Activated CD8-positive, alpha-beta T cell treated with anti-CD3 and anti-CD28 coated beads for 36 hours (primary cell): ENCODE results near the gene IDH2. TPM values are rescaled to one million over a fixed set of nuclear protein-coding genes. Genes with fewer than 3 reads are reported as not detected.
A peak's percentile ranks its signal among the peaks of the same experiment; 100 is the strongest.

Experiments
- ATAC-seq: fragments of 200-7000 bp; cut with Tn5 transposase; one replicate; pipeline ENCODE4 v1.10.0; 2021; ENCODE audit warnings: mild to moderate bottlenecking, moderate library complexity
- CTCF ChIA-PET: fragments of 350-600 bp; sonication (Branson Sonifier 250); formaldehyde crosslinking; loops from one replicate; lab custom pipeline; 2021; ENCODE audit warnings: antibody characterized with exemption; lab: Charles Lee
- POLR2A ChIA-PET: fragments of 350-600 bp; sonication (Branson Sonifier 250); formaldehyde crosslinking; loops from one replicate; lab custom pipeline; 2021; ENCODE audit warnings: antibody characterized with exemption; lab: Charles Lee
- DNase-seq: peaks from one replicate; pipeline ENCODE4 v3.0.0-alpha.2; 2020
- H3K27ac Mint-ChIP-seq: one replicate; pipeline ENCODE4 v1.8.0; 2021; ENCODE audit warnings: mild to moderate bottlenecking, mixed read lengths
- H3K27me3 Mint-ChIP-seq: one replicate; pipeline ENCODE4 v1.8.0; 2021; ENCODE audit warnings: mixed read lengths
- H3K36me3 Mint-ChIP-seq: one replicate; pipeline ENCODE4 v1.8.0; 2021; ENCODE audit warnings: low read depth, mixed read lengths
- H3K4me1 Mint-ChIP-seq: one replicate; pipeline ENCODE4 v1.8.0; 2021; ENCODE audit warnings: low read depth, mixed read lengths
- H3K4me3 Mint-ChIP-seq: one replicate; pipeline ENCODE4 v1.8.0; 2021; ENCODE audit warnings: mild to moderate bottlenecking, moderate library complexity, mixed read lengths
- H3K9me3 Mint-ChIP-seq: one replicate; pipeline ENCODE4 v1.8.0; 2021; ENCODE audit warnings: mixed read lengths
- intact Hi-C: fragments of 100-400 bp; cut with micrococcal nuclease; formaldehyde crosslinking; loops from one replicate; pipeline ENCODE4 v1.10.0; 2022
- total RNA-seq, 2 experiments: library from RNA; stranded (reverse); gene quantifications; one replicate each; pipeline ENCODE4 v1.2.3, GENCODE V29; 2021
- TF ChIP-seq, protein P1 (sequence below): fragments of 200-600 bp; IDR thresholded peaks from one replicate; pipeline ENCODE4 v1.8.0; 2022; ENCODE audit warnings: antibody characterized with exemption, mild to moderate bottlenecking

The IDH2 gene
- total RNA-seq, 2 experiments from 2014 or later: 171 to 180 TPM

DNA sequence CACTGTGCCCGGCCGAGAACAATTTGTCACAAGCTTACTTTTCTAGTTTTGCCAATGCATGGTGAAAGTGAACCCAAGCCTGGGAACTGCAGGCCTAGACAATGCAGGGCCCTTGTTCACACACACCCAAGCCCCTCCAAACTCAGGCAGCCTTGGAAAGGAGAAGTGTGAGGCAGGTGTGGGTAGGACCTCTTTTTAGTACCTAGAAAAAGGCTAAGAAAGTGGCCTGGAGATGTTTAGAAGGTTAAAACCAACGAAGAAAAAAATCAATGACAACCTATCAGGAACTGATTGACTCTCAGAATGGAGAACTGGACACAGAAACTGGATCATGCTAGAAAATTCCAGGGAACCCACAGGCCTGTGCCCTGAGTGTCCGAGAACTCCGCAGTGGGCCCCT is 18.8 kb downstream of the IDH2 start:
- intact Hi-C loops: no loop called here

DNA sequence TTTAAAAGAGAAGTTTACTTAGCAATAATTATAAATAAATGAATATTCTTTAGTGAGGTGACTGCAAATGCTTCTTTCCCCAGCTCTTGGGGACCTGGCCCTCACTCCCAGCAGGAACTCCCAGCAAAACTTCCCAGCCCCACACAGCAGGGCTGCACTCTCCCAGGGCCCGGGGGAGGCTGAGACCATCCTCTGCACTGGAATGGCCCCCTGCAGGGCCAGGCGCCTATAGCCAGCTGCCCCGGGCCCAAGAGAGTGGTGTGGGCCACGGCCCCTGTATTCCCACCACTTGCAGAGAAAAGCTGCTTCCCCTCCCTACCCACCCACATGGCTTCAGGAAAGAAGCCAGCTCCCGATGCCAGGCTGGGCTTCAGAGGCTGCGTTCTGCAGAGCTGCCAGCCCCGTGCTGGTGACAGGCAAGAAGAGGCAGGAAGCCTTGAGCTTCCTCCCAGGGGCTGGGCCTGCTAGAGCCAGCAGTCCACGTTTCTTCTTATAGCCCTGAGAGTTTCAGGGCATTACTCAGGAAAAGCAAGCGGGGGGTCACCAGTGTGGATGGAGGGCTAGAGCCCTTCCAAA is 20.0 kb downstream of the IDH2 start:
- Mint-ChIP-seq H3K27ac (peak overlapping the region; percentile 15), H3K4me3 (no peak overlapping the region), H3K36me3 (peaks cover 27% of the 10 kb centered on the region), H3K27me3 (no peaks in the 10 kb centered on the region), H3K9me3 (no peaks in the 10 kb centered on the region), H3K4me1 (peaks cover 5% of the 10 kb centered on the region)
- ChIA-PET POLR2A (interaction anchor here (1.3 to 1.6 kb wide), 2 partner anchors 21 to 188 kb away, joined by 3 to 4 read pairs; no protein-coding TSS in a partner anchor), CTCF (interaction anchor here (1.6 to 2.1 kb wide), 2 partner anchors 11 to 188 kb away, joined by 4 to 10 read pairs; partner anchors contain the start of gene AP3S2)
- no peak for ATAC-seq
- TF ChIP-seq, protein P1, sequence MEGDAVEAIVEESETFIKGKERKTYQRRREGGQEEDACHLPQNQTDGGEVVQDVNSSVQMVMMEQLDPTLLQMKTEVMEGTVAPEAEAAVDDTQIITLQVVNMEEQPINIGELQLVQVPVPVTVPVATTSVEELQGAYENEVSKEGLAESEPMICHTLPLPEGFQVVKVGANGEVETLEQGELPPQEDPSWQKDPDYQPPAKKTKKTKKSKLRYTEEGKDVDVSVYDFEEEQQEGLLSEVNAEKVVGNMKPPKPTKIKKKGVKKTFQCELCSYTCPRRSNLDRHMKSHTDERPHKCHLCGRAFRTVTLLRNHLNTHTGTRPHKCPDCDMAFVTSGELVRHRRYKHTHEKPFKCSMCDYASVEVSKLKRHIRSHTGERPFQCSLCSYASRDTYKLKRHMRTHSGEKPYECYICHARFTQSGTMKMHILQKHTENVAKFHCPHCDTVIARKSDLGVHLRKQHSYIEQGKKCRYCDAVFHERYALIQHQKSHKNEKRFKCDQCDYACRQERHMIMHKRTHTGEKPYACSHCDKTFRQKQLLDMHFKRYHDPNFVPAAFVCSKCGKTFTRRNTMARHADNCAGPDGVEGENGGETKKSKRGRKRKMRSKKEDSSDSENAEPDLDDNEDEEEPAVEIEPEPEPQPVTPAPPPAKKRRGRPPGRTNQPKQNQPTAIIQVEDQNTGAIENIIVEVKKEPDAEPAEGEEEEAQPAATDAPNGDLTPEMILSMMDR: no peak
- no peak for DNase-seq
- intact Hi-C loops: no loop called here

More for the DNA sequence above, 18.8 kb downstream of the IDH2 start:
- Mint-ChIP-seq H3K36me3 (peaks cover 31% of the 10 kb centered on the region), H3K9me3 (no peaks in the 10 kb centered on the region), H3K4me1 (peaks cover 10% of the 10 kb centered on the region), H3K27me3 (no peaks in the 10 kb centered on the region), H3K4me3 (no peak overlapping the region), H3K27ac (no peak overlapping the region)
- TF ChIP-seq, protein P1: no peak
- no peak for ATAC-seq
- POLR2A ChIA-PET: interaction anchor here (0.6 to 1.6 kb wide), 3 partner anchors 9 to 23 kb away, joined by 3 to 4 read pairs (median 4); no protein-coding TSS in a partner anchor
- DNase-seq: no peak
- CTCF ChIA-PET: interaction anchor here (1.7 to 2.1 kb wide), 2 partner anchors 12 to 189 kb away, joined by 4 to 7 read pairs; partner anchors contain the start of gene AP3S2

DNA sequence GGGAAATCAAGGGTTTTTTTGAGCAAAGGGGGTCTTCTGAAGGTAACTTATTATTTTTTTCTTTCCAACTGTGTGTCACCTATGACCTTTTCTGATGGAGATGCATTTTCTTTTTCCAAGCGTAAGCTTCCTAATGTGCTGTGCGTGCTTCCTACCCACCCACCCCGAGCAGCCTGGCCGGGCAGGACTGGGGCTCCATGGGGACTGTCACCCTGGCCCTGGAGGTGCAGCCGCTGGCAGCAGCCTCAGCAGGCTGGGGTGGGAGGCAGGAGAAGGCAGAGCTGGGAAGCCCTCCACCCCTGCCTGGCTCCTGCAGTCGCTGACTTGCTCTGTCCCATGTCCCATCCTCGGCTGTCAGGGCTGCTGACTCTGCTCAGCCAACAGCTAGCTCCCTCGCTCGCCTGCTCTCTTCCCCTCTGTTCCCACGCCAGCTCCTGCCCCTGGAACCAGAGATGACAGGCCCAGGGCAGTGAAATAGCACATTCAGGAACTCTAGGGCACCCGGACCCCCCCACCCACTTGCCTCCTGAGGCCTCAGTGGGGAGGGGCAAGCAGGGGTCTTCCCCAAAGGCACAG is 21.4 kb downstream of the IDH2 start:
- Mint-ChIP-seq H3K27ac (no peak overlapping the region), H3K4me1 (peaks cover 7% of the 10 kb centered on the region), H3K9me3 (no peaks in the 10 kb centered on the region)

DNA sequence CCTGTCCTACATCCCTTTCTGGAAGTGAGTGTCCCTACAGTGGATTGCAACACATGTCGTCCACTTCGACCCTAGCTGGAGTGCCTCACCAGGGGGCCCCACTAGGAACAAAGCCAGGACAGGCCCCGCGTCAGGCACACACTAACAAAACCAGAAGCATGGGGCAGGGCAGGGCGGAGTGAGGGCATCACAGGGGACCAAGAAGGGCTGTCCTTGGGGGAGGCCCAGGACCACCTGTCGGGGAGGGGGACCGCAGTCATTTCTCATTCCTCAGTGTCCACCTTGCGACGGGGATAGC is 21.9 kb downstream of the IDH2 start:
- no peak overlapping the region for H3K4me3 Mint-ChIP-seq
- ChIA-PET CTCF (interaction anchor here (1.6 kb wide), 1 partner anchor 182 kb away, joined by 5 read pairs; no protein-coding TSS in a partner anchor), POLR2A (no interaction called here)

More for the DNA sequence above, 21.4 kb downstream of the IDH2 start:
- DNase-seq (no peak), ATAC-seq (no peak)
- Mint-ChIP-seq H3K27me3 (no peaks in the 10 kb centered on the region), H3K4me3 (no peak overlapping the region), H3K36me3 (peaks cover 21% of the 10 kb centered on the region)
- ChIA-PET POLR2A (no interaction called here), CTCF (interaction anchor here (1.6 kb wide), 1 partner anchor 183 kb away, joined by 5 read pairs; no protein-coding TSS in a partner anchor)
- TF ChIP-seq, protein P1: no peak
- intact Hi-C loops: no loop called here

More for the DNA sequence above, 21.9 kb downstream of the IDH2 start:
- ATAC-seq (no peak), DNase-seq (no peak)
- TF ChIP-seq, protein P1: no peak
- peaks cover 20% of the 10 kb centered on the region for H3K36me3 Mint-ChIP-seq
- intact Hi-C loops: no loop called here
- H3K9me3 Mint-ChIP-seq: no peaks in the 10 kb centered on the region
- H3K4me1 Mint-ChIP-seq: peaks cover 11% of the 10 kb centered on the region
- no peaks in the 10 kb centered on the region for H3K27me3 Mint-ChIP-seq
- no peak overlapping the region for H3K27ac Mint-ChIP-seq
